OCI-LY3 (cell line): ENCODE measurements around the gene SOX1.

Experiments
- H2AFZ ChIP-seq: fragments of 200-600, 300-600 bp; shearing (Covaris generic); 2 replicates; pipeline ENCODE4 v1.6.0; 2014; ENCODE audit warnings: antibody characterized with exemption, low read depth, low read length
- H3K27ac ChIP-seq: fragments of 200-600, 300-600 bp; sonication (generic); 2 replicates; pipeline ENCODE4 v1.5.1; 2014; ENCODE audit warnings: mild to moderate bottlenecking, low read length, moderate library complexity, mixed read lengths
- H3K27me3 ChIP-seq: fragments of 200-600, 300-600 bp; sonication (generic); 2 replicates; pipeline ENCODE4 v1.6.1; 2014; ENCODE audit warnings: low read depth, low read length, mixed read lengths
- H3K36me3 ChIP-seq: fragments of 200-600, 300-600 bp; sonication (generic); replicated peaks from 2 replicates; pipeline ENCODE3; 2014; ENCODE audit warnings: low read depth, low read length, mixed read lengths
- H3K4me1 ChIP-seq: fragments of 300-600, 200-600 bp; sonication (generic); 2 replicates; pipeline ENCODE4 v1.6.1; 2014; ENCODE audit warnings: low read length, mixed read lengths
- H3K4me2 ChIP-seq: fragments of 200-600, 300-600 bp; sonication (generic); 2 replicates; pipeline ENCODE4 v1.6.1; 2014; ENCODE audit warnings: low read length, mixed read lengths
- H3K4me3 ChIP-seq: fragments of 300-600, 200-600 bp; sonication (generic); 2 replicates; pipeline ENCODE4 v1.5.1; 2014; ENCODE audit warnings: antibody characterized with exemption, mild to moderate bottlenecking, low read length, moderate library complexity
- H3K79me2 ChIP-seq: fragments of 300-600, 200-600 bp; shearing (Covaris generic); 2 replicates; pipeline ENCODE4 v1.6.1; 2014; ENCODE audit warnings: mild to moderate bottlenecking, low read length, mixed read lengths
- H3K9ac ChIP-seq: fragments of 300-600, 200-600 bp; shearing (Covaris generic); 2 replicates; pipeline ENCODE4 v1.6.0; 2014; ENCODE audit warnings: mild to moderate bottlenecking, low read length, moderate library complexity
- H3K9me3 ChIP-seq: fragments of 200-600, 300-600 bp; shearing (Covaris generic); 2 replicates; pipeline ENCODE4 v1.6.1; 2014; ENCODE audit warnings: low read length, mixed read lengths; ENCODE audit not compliant: insufficient read depth
- H4K20me1 ChIP-seq: fragments of 200-600, 300-600 bp; sonication (generic); 2 replicates; pipeline ENCODE4 v1.6.1; 2016; ENCODE audit warnings: low read length, mixed read lengths; ENCODE audit not compliant: insufficient read depth
- CTCF ChIP-seq: fragments of 200-600, 300-600 bp; sonication (generic); IDR thresholded peaks from 2 replicates; pipeline ENCODE4 v1.5.1; 2014; ENCODE audit warnings: antibody characterized with exemption, low read length, low read depth
- EZH2phosphoT487 ChIP-seq: fragments of 200-600 bp; shearing (Covaris generic); IDR thresholded peaks from 2 replicates; pipeline ENCODE4 v1.6.1; 2018; ENCODE audit warnings: antibody characterized with exemption, mixed run types, low read depth

SOX1 gene

GRCh38 chr13:112073245-112074138 is 6.5 kb downstream of the SOX1 start:
- H2AFZ ChIP-seq = no peak overlapping the region
- H3K27me3 ChIP-seq = no peaks in the 10 kb centered on the region
- H3K79me2 ChIP-seq = no peaks in the 10 kb centered on the region
- no peaks in the 10 kb centered on the region for H3K36me3 ChIP-seq
- H3K27ac ChIP-seq = no peak overlapping the region
- H3K4me3 ChIP-seq = no peak overlapping the region
- no peaks in the 10 kb centered on the region for H3K4me1 ChIP-seq
- H3K9me3 ChIP-seq = 0 out of 2 replicates have a peak, but pooled peaks cover 3% of the 10 kb centered on the region
- H3K4me2 ChIP-seq = no peak overlapping the region
- TF ChIP-seq EZH2phosphoT487 (no peak), CTCF (no peak)
- no peaks in the 10 kb centered on the region for H4K20me1 ChIP-seq
- no peak overlapping the region for H3K9ac ChIP-seq

GRCh38 chr13:112074139-112074865 is 7.4 kb downstream of the SOX1 start:
- no peaks in the 10 kb centered on the region for H3K79me2 ChIP-seq
- H3K9ac ChIP-seq = no peak overlapping the region
- no peaks in the 10 kb centered on the region for H3K27me3 ChIP-seq
- H3K4me2 ChIP-seq = no peak overlapping the region
- no peak for TF ChIP-seq CTCF
- TF ChIP-seq EZH2phosphoT487 = no peak
- H2AFZ ChIP-seq = no peak overlapping the region
- no peaks in the 10 kb centered on the region for H3K4me1 ChIP-seq
- H3K36me3 ChIP-seq = no peaks in the 10 kb centered on the region
- 0 out of 2 replicates have a peak, but pooled peaks cover 3% of the 10 kb centered on the region for H3K9me3 ChIP-seq
- no peak overlapping the region for H3K4me3 ChIP-seq
- H4K20me1 ChIP-seq = no peaks in the 10 kb centered on the region
- no peak overlapping the region for H3K27ac ChIP-seq

- Histone ChIP-seq H3K4me1 (no peaks in the 10 kb centered on the region), H3K9me3 (no peaks in the 10 kb centered on the region), H3K27me3 (no peaks in the 10 kb centered on the region), H3K79me2 (no peaks in the 10 kb centered on the region), H3K4me3 (no peak overlapping the region), H3K4me2 (no peak overlapping the region), H4K20me1 (no peaks in the 10 kb centered on the region), H3K9ac (no peak overlapping the region), H3K27ac (no peak overlapping the region), H2AFZ (no peak overlapping the region), H3K36me3 (no peaks in the 10 kb centered on the region)
- TF ChIP-seq CTCF = no peak
- TF ChIP-seq EZH2phosphoT487 = no peak
These were observed 10.8 kb downstream of the SOX1 start for GRCh38 chr13:112077729-112078128.

- no peak overlapping the region for H3K4me3 ChIP-seq
- H3K9me3 ChIP-seq = no peaks in the 10 kb centered on the region
- TF ChIP-seq CTCF (no peak), EZH2phosphoT487 (no peak)
- H2AFZ ChIP-seq = no peak overlapping the region
- H3K27ac ChIP-seq = no peak overlapping the region
- no peak overlapping the region for H3K4me2 ChIP-seq
- H3K36me3 ChIP-seq = no peaks in the 10 kb centered on the region
- H3K9ac ChIP-seq = no peak overlapping the region
- H3K27me3 ChIP-seq = no peaks in the 10 kb centered on the region
- no peaks in the 10 kb centered on the region for H3K4me1 ChIP-seq
- no peaks in the 10 kb centered on the region for H3K79me2 ChIP-seq
- H4K20me1 ChIP-seq = no peaks in the 10 kb centered on the region
These were observed 11.3 kb downstream of the SOX1 start for GRCh38 chr13:112078216-112078615.
